ENCODE data around the gene CPT1B.

The CPT1B gene

DNA sequence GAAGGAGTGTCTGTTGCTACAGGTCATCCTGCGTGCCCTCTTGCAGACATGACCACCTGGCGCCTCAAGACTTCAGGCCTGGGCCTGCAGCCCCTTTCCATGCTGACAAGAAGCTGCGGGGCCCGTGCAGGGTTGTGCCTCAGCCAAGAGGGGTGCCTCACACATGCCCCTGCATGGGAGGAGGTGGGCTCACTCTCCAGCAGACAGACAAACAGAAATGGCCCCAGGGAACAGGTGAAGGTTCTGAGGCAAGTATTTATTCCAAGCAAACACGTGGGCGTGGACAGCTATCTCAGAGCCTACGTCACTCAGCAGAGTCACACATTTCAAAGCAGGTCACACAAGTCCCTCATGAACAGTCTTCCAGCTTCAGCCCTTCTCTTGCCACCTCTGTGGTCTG is 9.6 kb downstream of the CPT1B start:
- DNase-seq: no peak

DNA sequence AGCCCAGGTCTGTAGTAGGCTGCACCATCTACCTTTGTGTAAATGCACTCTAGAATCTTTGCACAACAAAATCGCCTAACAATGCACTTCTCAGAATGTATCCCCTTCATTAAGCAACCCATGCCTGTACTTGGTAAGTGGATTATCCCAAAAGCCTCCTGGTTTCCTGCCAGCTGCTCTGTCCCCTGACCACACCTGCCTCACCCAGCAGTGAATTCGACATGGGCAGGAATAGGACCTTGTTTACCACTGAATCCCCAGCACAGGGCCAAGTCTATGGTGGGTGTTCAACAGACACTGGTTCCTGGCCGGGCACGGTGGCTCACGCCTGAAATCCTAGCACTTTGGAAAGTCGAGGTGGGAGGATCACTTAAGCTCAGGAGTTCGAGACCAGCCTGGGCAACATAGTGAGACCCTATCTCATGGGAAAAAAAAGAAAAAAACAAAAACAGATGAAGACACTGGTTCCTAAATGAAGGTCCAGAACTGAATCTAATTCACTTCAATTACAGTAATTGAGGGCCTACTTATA is 10.4 kb downstream of the CPT1B start:
- no peak for DNase-seq

DNA sequence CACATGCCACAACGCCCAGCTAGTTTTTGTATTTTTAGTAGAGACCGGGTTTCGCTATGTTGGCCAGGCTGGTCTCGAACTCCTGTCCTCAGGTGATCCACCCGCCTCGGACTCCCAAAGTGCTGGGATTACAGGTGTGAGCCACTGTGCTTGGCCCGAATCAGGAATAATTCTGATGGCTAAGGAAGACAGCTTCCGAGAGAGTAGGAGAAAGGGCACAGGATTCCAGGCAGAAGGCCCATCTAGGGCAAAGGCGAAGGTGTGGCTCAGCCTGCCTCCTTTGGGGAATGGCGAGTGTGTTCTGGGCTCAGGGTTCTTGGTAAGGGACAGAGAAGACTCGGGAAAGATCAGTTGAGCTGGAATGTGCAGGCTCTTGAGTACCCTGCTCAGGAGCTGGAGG is 13.9 kb downstream of the CPT1B start:
- DNase-seq: no peak

DNA sequence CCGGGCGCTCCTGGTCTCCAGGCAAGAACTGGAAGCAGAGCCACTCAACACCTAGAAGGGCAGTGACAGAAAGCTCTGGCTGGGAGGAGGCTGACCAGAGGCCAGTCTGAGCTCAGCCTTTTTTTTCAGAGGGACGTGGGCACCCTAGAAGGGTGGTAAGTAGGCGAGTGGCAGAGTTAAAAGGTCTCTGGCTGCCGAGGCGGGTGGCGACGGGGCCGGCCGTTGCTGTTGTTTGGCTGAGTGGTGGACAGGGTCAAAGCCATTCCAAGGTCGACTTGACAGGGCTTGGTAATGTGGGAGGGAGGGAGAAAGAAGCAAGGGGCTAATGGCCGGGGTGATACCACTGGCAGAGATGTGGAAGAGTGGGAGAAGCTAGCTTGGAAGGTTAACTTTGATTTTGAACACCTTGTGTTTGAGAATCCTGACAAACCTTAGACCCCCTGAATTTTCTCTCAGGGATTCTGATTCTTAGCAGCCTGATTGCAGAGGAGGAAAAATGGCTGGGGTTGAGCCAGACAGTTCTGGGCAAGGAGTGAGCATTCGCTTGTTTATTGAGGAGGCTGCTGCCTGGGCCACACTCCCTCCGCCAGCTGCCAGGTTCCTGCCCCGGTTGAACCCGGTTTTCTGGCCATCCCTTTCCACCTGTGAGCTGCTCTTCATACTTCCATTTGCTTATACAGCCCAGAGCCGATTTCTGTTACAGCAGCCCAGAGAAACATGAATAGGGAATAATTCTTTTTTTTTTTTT is 14.6 kb downstream of the CPT1B start:
- no peak for DNase-seq

DNA sequence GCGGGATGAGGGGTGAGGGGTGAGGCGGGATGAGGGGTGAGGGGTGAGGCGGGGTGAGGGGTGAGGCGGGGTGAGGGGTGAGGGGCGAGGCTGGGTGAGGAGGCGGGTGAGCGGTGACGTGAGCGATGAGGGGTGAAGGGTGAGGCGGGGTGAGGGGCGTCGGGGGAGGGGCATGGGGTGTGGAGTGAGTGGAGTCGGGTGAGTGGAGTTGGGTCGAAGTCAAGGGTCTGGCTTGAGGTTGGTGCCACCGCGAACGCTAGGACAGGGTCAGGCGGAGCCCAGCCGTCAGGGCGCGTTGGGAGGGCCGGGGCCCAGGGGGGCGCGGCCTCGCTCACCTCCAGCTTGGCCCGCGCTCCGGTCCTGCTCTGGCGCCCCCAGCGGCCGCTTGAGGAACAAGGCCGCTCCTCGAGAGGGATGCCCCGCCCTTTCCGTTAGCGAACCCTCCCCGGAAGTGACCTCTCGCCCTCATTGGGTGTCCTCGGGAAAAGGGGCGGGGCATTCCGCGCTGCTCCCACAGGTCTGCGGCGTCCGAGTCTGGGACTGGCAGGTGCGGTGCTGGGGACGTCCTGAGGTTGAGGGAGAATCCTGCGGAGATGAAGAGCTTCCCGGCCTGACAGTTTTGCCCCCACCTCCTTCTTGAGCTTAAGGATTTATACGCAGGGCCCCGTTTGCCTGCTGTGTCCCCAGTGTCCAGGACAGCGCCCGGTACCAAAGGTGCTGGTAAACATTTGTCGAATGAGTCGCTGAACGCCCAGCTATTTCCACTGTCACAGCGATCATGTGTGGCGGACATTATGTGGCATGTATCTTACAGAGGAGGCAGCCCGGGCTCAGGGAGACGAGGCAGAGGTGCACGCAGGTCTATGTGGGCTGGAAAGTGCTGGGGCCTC is 15.5 kb downstream of the CPT1B start, which contains the start of gene SYCE3:
Gene SYCE3, minus strand, starts transcription at position 397 of the 890 bp plus-strand sequence. CDS start 6,514 bp downstream, outside the sequence.
- peak; percentile 99 for DNase-seq

DNA sequence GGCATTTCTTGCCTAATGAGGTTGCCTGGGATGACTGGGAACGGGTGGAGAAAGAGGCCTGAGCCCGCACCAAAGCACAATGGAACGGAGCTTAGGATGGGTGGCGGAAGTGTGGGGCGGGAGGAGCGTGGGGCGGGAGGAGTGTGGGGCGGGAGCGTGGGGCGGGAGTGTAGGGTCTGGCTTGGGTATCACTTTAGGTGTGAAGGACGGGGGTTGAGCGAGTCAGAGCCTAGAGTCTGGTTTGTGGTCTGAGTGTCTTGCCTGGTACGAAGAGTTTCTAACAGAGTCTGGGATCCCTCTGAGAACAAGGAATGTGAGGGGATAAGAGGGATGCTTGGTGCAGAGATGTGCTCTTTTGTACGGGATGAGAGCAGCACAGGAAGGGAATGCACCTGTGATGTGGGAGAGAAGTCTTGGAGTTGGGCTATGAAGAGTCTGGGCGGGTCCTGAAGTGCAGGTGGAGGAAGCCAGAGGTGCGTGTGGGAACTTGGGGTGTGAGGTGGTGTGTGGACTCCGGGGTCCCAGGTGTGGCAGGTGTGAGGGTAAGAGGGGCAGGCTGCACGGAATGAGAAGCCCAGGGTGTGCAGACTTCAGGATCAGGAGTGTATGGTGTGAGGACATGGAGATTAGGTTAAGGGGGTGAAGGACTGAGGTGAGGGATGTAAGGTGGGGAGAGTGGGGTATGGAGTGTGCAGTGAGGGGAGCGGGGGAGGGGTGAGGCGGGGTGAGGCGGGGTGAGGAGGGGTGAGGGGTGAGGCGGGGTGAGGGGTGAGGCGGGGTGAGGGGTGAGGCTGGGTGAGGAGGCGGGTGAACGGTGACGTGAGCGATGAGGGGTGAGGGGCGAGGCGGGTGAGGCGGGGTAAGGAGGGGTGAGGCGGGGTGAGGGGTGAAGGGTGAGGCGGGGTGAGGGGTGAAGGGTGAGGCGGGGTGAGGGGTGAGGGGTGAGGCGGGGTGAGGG is 16.5 kb downstream of the CPT1B start:
- DNase-seq: no peak

DNA sequence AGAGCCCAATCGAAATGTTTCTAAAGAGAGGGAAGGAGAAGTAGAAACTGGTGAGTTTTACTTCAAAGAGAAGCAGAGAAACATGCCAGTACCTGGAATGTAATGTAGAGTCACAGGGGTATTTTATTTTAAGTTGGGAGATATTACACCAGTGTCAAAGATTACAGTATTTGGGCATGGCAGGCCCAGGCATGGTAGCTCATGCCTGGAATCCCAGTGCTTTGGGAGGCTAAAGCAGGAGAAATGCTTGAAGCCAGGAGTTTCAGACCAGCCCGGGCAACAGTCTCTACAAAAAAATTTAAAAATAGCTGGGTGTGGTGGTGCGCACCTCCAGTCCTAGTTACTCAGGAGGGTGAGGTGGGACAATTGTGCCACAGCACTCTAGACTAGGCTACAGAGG is 18.2 kb downstream of the CPT1B start:
- no peak for DNase-seq

DNA sequence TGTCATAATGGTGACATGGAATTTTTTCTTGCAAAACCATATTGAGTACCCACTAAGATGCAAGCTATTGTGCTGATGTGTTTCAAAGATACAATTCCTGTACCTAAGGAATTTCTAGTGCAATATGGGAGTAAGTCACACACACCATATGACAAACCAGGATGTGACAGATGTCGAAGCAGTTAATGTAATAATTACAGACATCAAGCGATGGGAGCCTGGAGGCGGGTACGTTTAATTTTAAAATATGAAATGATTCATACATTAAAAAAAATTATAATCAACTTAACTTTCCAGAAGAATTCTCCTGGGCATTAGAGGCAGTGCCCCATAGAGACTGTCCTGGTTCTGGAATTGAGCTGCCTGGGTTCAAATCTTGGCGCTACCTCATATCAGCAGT is 21.5 kb downstream of the CPT1B start:
- DNase-seq: no peak

DNA sequence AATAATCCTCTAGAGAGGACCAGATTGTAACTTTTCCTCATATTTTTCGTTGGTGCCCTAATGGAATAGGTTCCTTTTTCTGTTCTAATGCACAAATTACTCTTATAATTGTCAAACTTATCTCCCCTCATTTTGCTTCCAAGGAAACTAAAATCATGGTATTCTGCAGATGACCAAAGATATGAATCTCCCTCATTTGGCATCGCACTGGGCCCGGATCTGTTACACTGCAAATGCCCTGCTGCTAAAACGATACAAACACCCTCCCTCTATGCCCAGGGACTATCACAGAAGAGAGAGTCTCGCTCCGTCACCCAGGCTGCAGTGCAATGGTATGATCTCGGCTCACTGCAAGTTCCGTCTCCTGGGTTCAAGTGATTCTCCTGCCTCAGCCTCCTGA is 24.9 kb downstream of the CPT1B start:
- no peak for DNase-seq

DNA sequence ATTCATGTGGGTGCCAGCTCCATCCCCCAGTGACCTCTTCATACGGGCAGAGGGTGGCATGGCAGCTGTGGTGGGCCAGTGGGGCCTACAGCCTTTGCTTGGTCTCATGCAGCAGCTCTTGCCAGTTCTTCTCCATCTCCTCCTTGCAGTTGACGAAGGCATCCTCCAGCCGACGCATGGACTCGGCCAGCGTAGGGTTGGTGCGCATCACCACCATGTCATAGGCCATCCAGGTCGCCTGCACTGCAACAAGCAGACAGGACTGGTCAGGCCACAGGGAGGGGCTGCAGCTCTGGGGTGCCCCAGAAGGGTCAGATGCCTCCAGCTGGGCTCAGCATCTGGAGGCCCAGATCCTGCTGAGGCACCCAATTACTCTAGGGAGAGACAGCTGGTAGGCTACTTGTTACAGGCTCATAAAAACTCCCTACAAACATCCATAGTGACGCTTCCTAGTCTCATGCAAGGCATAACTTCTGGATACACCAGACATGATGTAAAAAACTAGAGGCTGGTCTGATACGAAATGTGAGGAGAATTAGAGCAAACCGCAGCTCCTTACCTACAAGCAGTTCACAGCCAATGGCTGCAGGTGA is 27.0 kb downstream of the CPT1B start:
- no peak for DNase-seq

DNA sequence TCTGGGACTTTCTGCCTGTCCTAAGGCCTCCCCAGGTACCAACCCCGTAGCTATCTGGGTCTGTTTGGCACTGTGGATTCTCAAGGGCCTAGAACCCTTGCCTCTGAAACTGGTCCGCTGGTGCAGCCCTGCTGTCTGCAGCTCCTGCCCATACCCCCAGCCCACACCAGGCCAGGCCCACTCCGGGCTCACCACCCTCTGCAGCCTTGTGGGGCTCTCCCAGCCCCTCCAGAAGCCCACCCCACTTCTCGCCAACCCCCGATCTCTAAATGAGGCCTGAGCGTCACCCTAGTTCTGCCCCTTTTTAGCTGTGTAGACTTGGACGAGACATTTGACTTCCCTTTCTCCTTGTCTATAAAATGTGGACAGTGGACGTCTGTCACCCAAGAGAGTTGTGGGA is 27.8 kb downstream of the CPT1B start:
- DNase-seq: no peak

DNA sequence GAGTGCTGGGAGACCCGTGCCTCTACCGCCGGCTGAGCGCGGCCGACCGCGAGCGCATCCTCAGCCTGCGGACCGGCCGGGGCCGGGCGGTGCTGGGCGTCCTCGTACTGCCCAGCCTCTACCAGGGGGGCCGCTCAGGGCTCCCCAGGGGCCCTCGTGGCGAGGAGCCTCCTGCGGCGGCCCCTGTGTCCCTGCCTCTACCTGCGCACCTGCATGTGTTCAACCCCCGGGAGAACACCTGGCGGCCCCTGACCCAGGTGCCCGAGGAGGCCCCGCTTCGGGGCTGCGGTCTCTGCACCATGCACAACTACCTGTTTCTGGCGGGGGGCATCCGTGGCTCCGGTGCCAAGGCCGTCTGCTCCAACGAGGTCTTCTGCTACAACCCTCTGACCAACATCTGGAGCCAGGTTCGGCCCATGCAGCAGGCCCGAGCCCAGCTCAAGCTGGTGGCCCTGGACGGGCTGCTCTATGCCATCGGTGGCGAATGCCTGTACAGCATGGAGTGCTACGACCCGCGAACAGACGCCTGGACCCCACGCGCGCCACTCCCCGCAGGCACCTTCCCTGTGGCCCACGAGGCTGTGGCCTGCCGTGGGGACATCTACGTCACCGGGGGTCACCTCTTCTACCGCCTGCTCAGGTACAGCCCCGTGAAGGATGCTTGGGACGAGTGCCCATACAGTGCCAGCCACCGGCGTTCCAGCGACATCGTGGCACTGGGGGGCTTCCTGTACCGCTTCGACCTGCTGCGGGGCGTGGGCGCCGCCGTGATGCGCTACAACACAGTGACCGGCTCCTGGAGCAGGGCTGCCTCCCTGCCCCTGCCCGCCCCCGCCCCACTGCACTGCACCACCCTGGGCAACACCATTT is 29.1 kb downstream of the CPT1B start:
- no peak for DNase-seq

DNA sequence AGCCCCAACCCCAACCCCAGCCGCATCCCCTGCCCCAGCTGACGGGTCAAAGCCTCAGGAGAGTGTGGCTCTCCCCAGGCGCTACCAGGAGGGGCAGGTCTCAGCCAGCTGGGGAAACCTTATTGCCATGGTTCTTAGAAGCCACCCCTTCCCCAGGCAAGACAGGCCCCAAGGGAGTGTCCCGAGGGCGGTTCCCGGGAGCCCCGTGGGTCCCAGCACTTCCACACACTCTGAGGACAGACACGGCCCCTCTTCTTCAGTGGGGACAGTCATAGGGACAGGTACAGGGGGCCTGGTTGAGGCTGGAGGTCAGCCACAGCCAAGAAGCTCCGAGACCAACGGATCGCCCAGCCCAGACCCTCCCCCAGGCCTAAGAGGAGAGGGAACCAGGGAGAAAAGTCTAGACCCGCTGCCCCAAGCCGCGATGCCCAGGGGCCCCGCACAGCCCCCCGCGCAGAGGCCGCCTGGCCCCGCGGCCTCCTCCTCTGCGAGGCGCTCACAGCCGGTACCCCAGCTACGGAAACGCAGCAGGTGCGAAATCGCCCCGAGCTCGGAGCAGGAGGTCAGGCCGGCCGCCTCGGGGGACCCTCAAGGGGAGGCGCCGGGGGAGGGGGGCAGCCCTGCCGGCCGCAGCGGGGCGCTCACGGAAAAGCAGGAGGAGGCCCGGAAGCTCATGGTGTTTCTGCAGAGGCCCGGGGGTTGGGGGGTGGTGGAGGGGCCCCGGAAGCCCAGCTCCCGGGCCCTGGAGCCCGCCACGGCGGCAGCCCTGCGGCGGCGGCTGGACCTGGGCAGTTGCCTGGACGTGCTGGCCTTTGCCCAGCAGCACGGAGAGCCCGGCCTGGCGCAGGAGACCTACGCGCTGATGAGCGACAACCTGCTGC is 29.9 kb downstream of the CPT1B start:
- DNase-seq: peak; percentile 71

DNA sequence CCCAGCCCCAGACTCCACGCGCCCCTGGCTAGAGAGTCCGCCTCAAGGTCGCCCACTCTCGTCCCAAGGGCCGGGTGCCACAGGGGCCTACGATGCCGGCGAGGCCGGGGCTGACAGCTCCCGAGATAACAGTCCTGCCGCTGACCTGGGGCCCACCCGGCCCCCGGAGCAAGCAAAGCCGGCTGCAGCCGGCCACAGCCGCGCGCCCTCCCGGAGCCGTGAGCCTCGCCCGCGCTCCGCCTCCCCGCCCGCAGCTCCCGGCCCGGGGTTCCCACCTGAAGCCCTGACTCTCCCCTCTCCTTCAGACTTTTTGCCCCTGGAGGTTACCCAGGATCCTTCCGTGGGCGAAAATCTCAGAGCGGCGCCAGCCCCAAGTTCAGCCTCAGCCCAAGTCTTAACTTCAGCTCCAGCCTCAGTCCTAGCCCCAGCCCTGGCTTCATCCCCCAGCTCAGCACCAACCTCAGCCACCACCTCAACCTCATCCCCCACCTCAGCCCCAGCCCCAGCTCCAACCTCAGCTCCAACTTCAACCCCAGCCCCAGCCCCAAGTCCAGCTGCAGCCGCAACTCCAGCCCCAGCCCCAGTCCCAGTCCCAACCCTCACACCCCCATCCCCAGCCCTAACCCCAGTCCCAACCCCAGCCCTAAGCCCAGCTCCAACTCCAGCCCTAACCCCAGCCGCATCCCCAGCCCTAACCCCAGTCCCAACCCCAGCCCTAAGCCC is 30.8 kb downstream of the CPT1B start:
- no peak for DNase-seq

DNA sequence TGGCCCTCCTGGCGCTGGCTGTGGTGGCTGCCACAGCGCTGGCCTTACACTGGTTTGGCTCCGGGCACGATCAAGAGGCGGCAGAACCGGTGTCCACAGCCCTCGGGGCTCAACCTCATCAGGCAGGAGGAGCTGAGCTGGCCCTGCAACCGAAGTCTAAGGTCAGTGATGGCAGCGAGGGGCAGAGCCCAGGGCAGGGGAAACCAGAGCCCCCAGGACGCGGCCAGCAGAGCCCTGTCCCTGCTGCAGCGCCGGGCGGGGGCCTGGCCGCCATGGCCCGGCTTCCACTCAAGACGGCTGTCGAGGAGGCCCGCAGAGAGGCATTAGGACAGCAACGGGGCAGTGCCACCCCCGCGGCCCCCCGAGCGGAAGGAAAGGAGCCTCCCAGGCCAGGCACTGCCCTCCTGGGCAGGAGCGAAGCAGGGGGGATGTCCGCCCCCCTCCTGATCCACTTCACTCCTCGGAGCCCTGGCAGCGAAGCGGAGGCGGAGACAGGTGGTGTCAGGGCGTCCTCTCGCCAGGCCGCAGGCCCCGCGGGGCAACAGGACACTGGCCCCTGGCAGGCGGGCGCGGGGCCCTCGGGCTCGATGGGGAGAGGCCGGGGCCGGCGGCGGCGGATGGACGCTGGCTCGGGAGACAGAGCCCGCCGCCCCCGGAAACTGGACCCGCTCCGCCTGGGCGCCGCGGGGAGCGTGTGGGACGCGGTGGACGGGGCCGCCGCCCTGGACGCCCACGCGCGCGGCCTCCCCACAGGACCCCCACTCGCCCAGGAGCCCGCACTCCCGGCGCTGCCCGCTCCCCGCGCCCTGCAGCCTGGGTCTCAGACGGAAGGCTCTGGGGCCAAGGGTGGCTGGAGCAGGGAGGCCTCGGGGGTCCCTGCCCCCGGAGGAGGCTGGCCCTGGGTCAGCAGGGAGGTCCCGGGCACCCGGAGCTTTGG is 31.6 kb downstream of the CPT1B start:
- DNase-seq: no peak

DNA sequence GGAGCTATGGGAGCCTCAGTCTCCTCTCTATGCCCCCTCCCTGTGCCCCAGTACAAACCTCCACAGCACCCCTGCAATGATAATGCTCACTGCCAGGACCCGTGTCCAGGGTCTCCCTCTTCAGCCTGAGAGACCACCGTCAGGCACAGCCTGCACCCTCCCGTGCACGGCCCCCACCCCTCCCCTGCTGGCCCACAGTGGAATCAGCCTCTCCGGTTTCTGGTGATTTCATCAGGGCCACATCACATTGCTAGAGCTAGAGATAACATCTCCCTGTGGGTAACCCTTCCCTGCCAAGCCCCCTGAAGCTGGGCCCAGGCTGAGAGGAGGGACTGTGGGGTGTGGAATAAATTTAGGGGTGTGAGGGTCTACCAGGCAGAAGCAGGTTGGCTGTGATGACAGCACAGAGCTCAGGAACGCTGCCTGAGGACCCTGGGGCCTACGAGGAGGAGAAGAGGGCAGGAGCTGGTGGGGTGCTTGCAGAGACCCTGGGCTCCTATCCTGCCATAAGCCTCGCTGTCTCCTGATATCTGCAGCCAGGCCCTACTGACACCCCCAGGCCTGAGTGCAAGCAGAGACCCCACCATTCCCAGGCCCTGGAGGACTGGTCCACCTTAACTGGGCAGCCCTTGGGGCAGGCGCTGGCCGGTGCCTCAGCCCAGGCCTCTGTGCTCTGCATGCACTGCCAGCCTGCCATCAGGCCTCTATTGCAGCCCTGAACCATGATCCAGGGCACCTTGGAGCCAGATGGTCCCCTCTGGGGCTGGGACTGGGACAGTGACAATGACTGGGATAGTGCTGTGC is 32.5 kb downstream of the CPT1B start, which contains the start of gene KLHDC7B:
Gene KLHDC7B, plus strand, starts transcription at position 378 of the 804 bp plus-strand sequence. Its CDS starts 345 bp downstream, at position 723.
- DNase-seq: peak; percentile 71

DNA sequence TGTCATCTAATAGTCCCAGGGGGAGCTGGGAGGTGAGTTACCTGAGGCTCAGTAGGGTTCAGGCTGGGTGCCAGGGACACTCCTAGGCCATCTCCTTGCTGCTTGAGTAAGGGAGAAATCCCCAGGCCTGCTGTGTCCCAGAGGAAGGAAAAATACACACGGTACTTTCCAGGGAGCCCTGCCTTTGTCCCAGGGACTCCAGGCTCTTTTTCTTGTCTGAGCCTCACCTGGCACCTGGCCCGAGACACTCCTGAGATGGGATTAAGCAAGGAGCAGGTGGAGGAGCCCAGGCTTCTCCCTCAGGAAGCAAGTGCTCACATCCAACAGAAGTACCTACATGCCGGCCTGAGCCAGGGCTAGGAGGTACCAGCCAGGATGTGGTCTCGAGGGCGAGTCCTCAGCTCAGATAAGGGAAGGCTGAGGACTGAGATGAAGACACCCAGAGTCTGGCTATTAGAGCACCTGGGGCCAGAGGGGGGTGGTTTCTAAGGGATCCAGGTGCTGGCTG is 33.4 kb downstream of the CPT1B start:
- DNase-seq: peak; percentile 54

All from stimulated activated CD8-positive, alpha-beta memory T cell treated with anti-CD3 and anti-CD28 coated beads, Interleukin-4, amount 100 ng/mL, for 48 hours (primary cell).